SK-N-SH (cell line): Measurements from ENCODE around the gene TDP1. TPM values are rescaled to one million over a fixed set of nuclear protein-coding genes. Genes with fewer than 3 reads are reported as not detected.

Experiments
- CTCF ChIA-PET: fragments of 300-600, 350-600 bp; formaldehyde crosslinking; extraction: SDS; loops from one replicate; lab custom pipeline; 2021; lab: Yijun Ruan, JAX
- POLR2A ChIA-PET: fragments of 350-600 bp; sonication (Branson Sonifier 250); formaldehyde crosslinking; extraction: SDS; loops from one replicate; lab custom pipeline; 2020; ENCODE audit warnings: antibody characterized with exemption, inconsistent platforms; lab: Yijun Ruan, JAX
- DNase-seq: peaks from one replicate; pipeline ENCODE4 v3.0.0; 2012
- H2AFZ ChIP-seq: fragments of 200-600 bp; sonication (generic); 2 replicates; pipeline ENCODE4 v1.8.1; 2016; ENCODE audit warnings: antibody characterized with exemption, mild to moderate bottlenecking, low read depth
- H3F3A ChIP-seq: fragments of 200-600 bp; sonication (generic); replicated peaks from 2 replicates; pipeline ENCODE3; 2016; ENCODE audit warnings: antibody characterized with exemption, mild to moderate bottlenecking; ENCODE audit not compliant: insufficient read depth
- H3K27ac ChIP-seq, 2 experiments: fragments of 200-500 bp in 1 of 2; fragments of 200-600 bp in 1 of 2; sonication (Bioruptor generic) in 1 of 2; sonication (generic), shearing (Covaris generic) in 1 of 2; 2 replicates each; pipeline versions ENCODE4 v1.5.1 to v1.6.1; 2014 to 2016; ENCODE audit warnings: low read depth in 2 of 2, inconsistent platforms in 1 of 2, low read length in 1 of 2, mild to moderate bottlenecking in 1 of 2, mixed read lengths in 1 of 2
- H3K27me3 ChIP-seq: fragments of 200-600 bp; sonication (generic), shearing (Covaris generic); 2 replicates; pipeline ENCODE4 v1.6.1; 2016; ENCODE audit warnings: mixed run types; ENCODE audit not compliant: insufficient read depth
- H3K36me3 ChIP-seq, 2 experiments: fragments of 200-500 bp in 1 of 2; fragments of 200-600 bp in 1 of 2; sonication (Bioruptor generic) in 1 of 2; sonication (generic) in 1 of 2; replicated peaks in 1 of 2; 2 replicates each; pipeline versions ENCODE3 to v1.5.1; 2014 to 2016; ENCODE audit warnings: low read length in 1 of 2, mild to moderate bottlenecking in 1 of 2; ENCODE audit not compliant: insufficient read depth in 2 of 2, control insufficient read depth in 1 of 2
- H3K4me1 ChIP-seq, 2 experiments: fragments of 200-500 bp in 1 of 2; fragments of 200-600 bp in 1 of 2; sonication (Bioruptor generic) in 1 of 2; sonication (generic), shearing (Covaris generic) in 1 of 2; 2 replicates each; pipeline versions ENCODE4 v1.5.1 to v1.6.1; 2014 to 2016; ENCODE audit warnings: low read depth in 1 of 2, low read length in 1 of 2, mixed run types in 1 of 2; ENCODE audit not compliant: insufficient read depth in 2 of 2, control insufficient read depth in 1 of 2
- H3K4me2 ChIP-seq: fragments of 200-600 bp; sonication (generic), shearing (Covaris generic); 2 replicates; pipeline ENCODE4 v1.6.1; 2017; ENCODE audit warnings: mixed run types
- H3K4me3 ChIP-seq, 2 experiments: fragments of 200-500 bp in 1 of 2; fragments of 200-600 bp in 1 of 2; sonication (Bioruptor generic) in 1 of 2; sonication (generic), shearing (Covaris generic) in 1 of 2; 2 replicates each; pipeline versions ENCODE4 v1.5.1 to v1.8.1; 2014 to 2016; ENCODE audit warnings: low read depth in 2 of 2, inconsistent platforms in 1 of 2, low read length in 1 of 2, mild to moderate bottlenecking in 1 of 2, mixed read lengths in 1 of 2, moderate library complexity in 1 of 2
- H3K79me2 ChIP-seq: fragments of 200-600 bp; sonication (generic); 2 replicates; pipeline ENCODE4 v1.8.1; 2017; ENCODE audit warnings: mild to moderate bottlenecking; ENCODE audit not compliant: insufficient read depth
- H3K9ac ChIP-seq: fragments of 200-600 bp; sonication (generic); 2 replicates; pipeline ENCODE4 v1.6.1; 2017; ENCODE audit warnings: mixed run types
- H3K9me2 ChIP-seq: fragments of 200-600 bp; sonication (generic); 2 replicates; pipeline ENCODE4 v1.6.1; 2017; ENCODE audit warnings: mixed run types
- H3K9me3 ChIP-seq: fragments of 200-600 bp; sonication (generic); 2 replicates; pipeline ENCODE4 v1.6.1; 2017; ENCODE audit warnings: mixed run types, mild to moderate bottlenecking, moderate library complexity
- H4K20me1 ChIP-seq: fragments of 200-600 bp; sonication (generic); 2 replicates; pipeline ENCODE4 v1.6.1; 2017; ENCODE audit warnings: mild to moderate bottlenecking, mixed run types; ENCODE audit not compliant: insufficient read depth
- EP300 ChIP-seq, 2 experiments: IDR thresholded peaks; 2 replicates each; pipeline versions ENCODE4 v1.4.0 to v1.6.1; 2012; ENCODE audit warnings: borderline replicate concordance in 1 of 2, low read depth in 1 of 2, low read length in 1 of 2
- EZH2phosphoT487 ChIP-seq: fragments of 200-600 bp; sonication (generic); IDR thresholded peaks from 2 replicates; pipeline ENCODE4 v1.6.1; 2017; ENCODE audit warnings: low read depth, mixed run types, mild to moderate bottlenecking, antibody characterized with exemption, moderate library complexity, borderline replicate concordance
- FOSL2 ChIP-seq: IDR thresholded peaks from 2 replicates; pipeline ENCODE4 v1.4.0; 2012; ENCODE audit warnings: low read depth, mild to moderate bottlenecking, moderate library complexity, borderline replicate concordance
- FOXJ3 ChIP-seq: sonication (generic); formaldehyde crosslinking; IDR thresholded peaks from 2 replicates; pipeline ENCODE4 v1.5.1; 2020; ENCODE audit warnings: mild to moderate bottlenecking, missing genetic modification reagents
- FOXM1 ChIP-seq: IDR thresholded peaks from 2 replicates; pipeline ENCODE4 v1.4.0; 2012; ENCODE audit warnings: low read depth, mild to moderate bottlenecking
- GABPA ChIP-seq: IDR thresholded peaks from 2 replicates; pipeline ENCODE4 v1.4.0; 2012; ENCODE audit warnings: low read depth, mild to moderate bottlenecking
- GATA2 ChIP-seq: sonication (generic); formaldehyde crosslinking; IDR thresholded peaks from 2 replicates; pipeline ENCODE4 v1.5.0; 2020; ENCODE audit warnings: mild to moderate bottlenecking, missing genetic modification reagents
- IRF3 ChIP-seq: fragments of 150-350 bp; IDR thresholded peaks from 2 replicates; pipeline ENCODE4 v1.6.1; 2016; ENCODE audit warnings: mild to moderate bottlenecking, low read depth, low read length
- JUND ChIP-seq: IDR thresholded peaks from 2 replicates; pipeline ENCODE4 v1.4.0; 2012
- MEF2A ChIP-seq: IDR thresholded peaks from 2 replicates; pipeline ENCODE4 v1.4.0; 2012; ENCODE audit warnings: low read depth, borderline replicate concordance
- NFIC ChIP-seq: IDR thresholded peaks from 2 replicates; pipeline ENCODE4 v1.4.0; 2012; ENCODE audit warnings: borderline replicate concordance
- NRF1 ChIP-seq: IDR thresholded peaks from 2 replicates; pipeline ENCODE4 v1.6.1; 2012; ENCODE audit warnings: low read depth, mild to moderate bottlenecking, low read length
- PBX3 ChIP-seq: IDR thresholded peaks from 2 replicates; pipeline ENCODE4; 2012
- POLR2AphosphoS5 ChIP-seq: IDR thresholded peaks from 2 replicates; pipeline ENCODE4 v1.6.1; 2012; ENCODE audit warnings: low read depth, low read length
- REST ChIP-seq: IDR thresholded peaks from 2 replicates; pipeline ENCODE4 v1.6.1; 2012; ENCODE audit warnings: mild to moderate bottlenecking, low read depth, low read length, moderate library complexity
- SIN3A ChIP-seq: IDR thresholded peaks from 2 replicates; pipeline ENCODE4 v1.6.1; 2012; ENCODE audit warnings: low read depth, mild to moderate bottlenecking, low read length, moderate library complexity, borderline replicate concordance
- TCF12 ChIP-seq: IDR thresholded peaks from 2 replicates; pipeline ENCODE4 v1.4.0; 2012
- TEAD4 ChIP-seq: IDR thresholded peaks from 2 replicates; pipeline ENCODE4 v1.4.0; 2012; ENCODE audit warnings: mild to moderate bottlenecking, borderline replicate concordance; ENCODE audit not compliant: insufficient read depth
- USF1 ChIP-seq: IDR thresholded peaks from 2 replicates; pipeline ENCODE4 v1.4.0; 2012; ENCODE audit warnings: low read depth, borderline replicate concordance
- ZBTB33 ChIP-seq: IDR thresholded peaks from 2 replicates; pipeline ENCODE4 v1.4.0; 2012; ENCODE audit warnings: low read depth, borderline replicate concordance
- WGBS: methylation state at CpG from one replicate; pipeline ENCODE4 v1.1.6; 2017; ENCODE audit warnings: low lambda C conversion rate; 5-methylcytosine and 5-hydroxymethylcytosine counted together
- polyA plus RNA-seq, 3 experiments: library from polyadenylated mRNA; depleted of rRNA; stranded (reverse); fragments of >200 nt; gene quantifications; 2 replicates each; pipeline ENCODE4 v1.2.3, GENCODE V29; 2012

The TDP1 gene
- polyA plus RNA-seq, 1 of the 3 experiments (the other 2 are of a cell fraction): 14.5 TPM

GRCh38 chr14:90034156-90034555 is 78.4 kb downstream of the TDP1 start (continued):
- TF ChIP-seq NRF1: no peak
- no peak for TF ChIP-seq TEAD4
- TF ChIP-seq MEF2A: no peak
- TF ChIP-seq NFIC: no peak
- no peak for TF ChIP-seq USF1
- no peak for TF ChIP-seq GABPA
- no peak for TF ChIP-seq GATA2 (CRISPR knock-in tag)
- no peak for TF ChIP-seq PBX3

- Histone ChIP-seq H3K79me2 (no peaks in the 10 kb centered on the region), H3K27me3 (no peaks in the 10 kb centered on the region), H3K4me3 (no peak overlapping the region), H3K9ac (no peak overlapping the region), H3K9me2 (no peaks in the 10 kb centered on the region), H3K9me3 (no peaks in the 10 kb centered on the region; the same call in 1 of the 2 replicates), H3K4me1 (no peaks in the 10 kb centered on the region), H2AFZ (no peak overlapping the region), H3F3A (no peaks in the 10 kb centered on the region), H3K36me3 (peaks cover 46 to 61% of the 10 kb centered on the region in 2 experiments), H3K4me2 (no peak overlapping the region), H4K20me1 (no peaks in the 10 kb centered on the region), H3K27ac (no peak overlapping the region)
- TF ChIP-seq PBX3: no peak
- no peak for TF ChIP-seq FOXJ3
- no peak for TF ChIP-seq TCF12
- no peak for TF ChIP-seq FOSL2
- TF ChIP-seq IRF3: no peak
- no peak for TF ChIP-seq JUND
- no peak for TF ChIP-seq EP300 (IDR thresholded peaks at IDR 0.05; ENCODE audit: borderline replicate concordance in 1 of 2, low read depth in 1 of 2, low read length in 1 of 2)
- TF ChIP-seq FOXM1: no peak
- no peak for TF ChIP-seq SIN3A
- no peak for TF ChIP-seq EZH2phosphoT487
- TF ChIP-seq GABPA: no peak
- TF ChIP-seq ZBTB33: no peak
- no peak for TF ChIP-seq REST
- TF ChIP-seq POLR2AphosphoS5: no peak
- POLR2A ChIA-PET: no interaction called here
- CTCF ChIA-PET: no interaction called here
- WGBS: 88% methylated on average over 6 of the region's 6 CpGs
- DNase-seq: no peak
Observed at GRCh38 chr14:90034835-90035525, 79.3 kb downstream of the TDP1 start.
